ENCODE measurements around the gene ACLY. TPM values are rescaled to one million over a fixed set of nuclear protein-coding genes. Genes with fewer than 3 reads are reported as not detected.

ACLY gene
- total and polyA plus RNA-seq, 2 of the 13 experiments (the other 11 are each of a cell fraction or from before 2014, with no cell fraction given): 111 to 218 TPM

- TF ChIP-seq MEIS2 (CRISPR knock-in tag; IDR thresholded peaks at IDR 0.05) (no peak), SNAPC2 (CRISPR knock-in tag; IDR thresholded peaks at IDR 0.05) (no peak), POLR2AphosphoS5 (IDR thresholded peaks at IDR 0.05; ENCODE audit: low read depth, low read length) (no peak), MATR3 (CRISPR knock-in tag; IDR thresholded peaks at IDR 0.05) (no peak), ZNF12 (CRISPR knock-in tag; IDR thresholded peaks at IDR 0.05) (no peak), ZNF607 (CRISPR knock-in tag; IDR thresholded peaks at IDR 0.05; ENCODE audit: borderline replicate concordance) (0 out of 2 replicates have a peak, but pooled peaks have one; percentile 47), CEBPG (CRISPR knock-in tag; IDR thresholded peaks at IDR 0.05) (no peak), HOXA9 (CRISPR knock-in tag; IDR thresholded peaks at IDR 0.05; ENCODE audit: borderline replicate concordance) (no peak), ZNF280D (CRISPR knock-in tag; IDR thresholded peaks at IDR 0.05) (peak; percentile 74; the same call in 1 of the 2 replicates), SALL1 (CRISPR knock-in tag; IDR thresholded peaks at IDR 0.05) (peak; percentile 41; the same call in 1 of the 2 replicates), ZBTB33 (CRISPR knock-in tag; IDR thresholded peaks at IDR 0.05) (peak; percentile 89), ZSCAN31 (CRISPR knock-in tag; IDR thresholded peaks at IDR 0.05; ENCODE audit: low read depth) (no peak), KLF9 (CRISPR knock-in tag; IDR thresholded peaks at IDR 0.05; ENCODE audit: low read depth) (no peak), TCF12 (IDR thresholded peaks at IDR 0.05) (no peak), TCF12 (CRISPR knock-in tag; IDR thresholded peaks at IDR 0.05) (no peak), ZNF264 (CRISPR knock-in tag; IDR thresholded peaks at IDR 0.05) (no peak), ZNF713 (CRISPR knock-in tag; IDR thresholded peaks at IDR 0.05) (no peak), IKZF5 (CRISPR knock-in tag; IDR thresholded peaks at IDR 0.05) (no peak), ZSCAN12 (CRISPR knock-in tag; IDR thresholded peaks at IDR 0.05) (no peak), RXRB (CRISPR knock-in tag; IDR thresholded peaks at IDR 0.05; ENCODE audit: borderline replicate concordance) (peak; percentile 13; the same call in 1 of the 2 replicates), ZNF672 (CRISPR knock-in tag; IDR thresholded peaks at IDR 0.05) (no peak), CBX2 (IDR thresholded peaks at IDR 0.05; ENCODE audit: low read depth, low read length) (no peak), CBX2 (CRISPR knock-in tag; IDR thresholded peaks at IDR 0.05; ENCODE audit: low read depth) (no peak), SOX5 (CRISPR knock-in tag; IDR thresholded peaks at IDR 0.05; ENCODE audit: borderline replicate concordance) (peak; percentile 18; the same call in 1 of the 2 replicates), ZNF768 (CRISPR knock-in tag; IDR thresholded peaks at IDR 0.05) (no peak), ZNF740 (CRISPR knock-in tag; IDR thresholded peaks at IDR 0.05) (no peak)
Measured at GRCh38 chr17:41891135-41892020, 27.4 kb downstream of the ACLY start (continued).

All from HepG2 (cell line).